ENCODE measurements around the gene AGTPBP1. TPM values are rescaled to one million over a fixed set of nuclear protein-coding genes. Genes with fewer than 3 reads are reported as not detected.

The AGTPBP1 gene
- total RNA-seq, 4 donors from 2014 or later = 12.5 to 15.1 (median 14.0) TPM

DNA sequence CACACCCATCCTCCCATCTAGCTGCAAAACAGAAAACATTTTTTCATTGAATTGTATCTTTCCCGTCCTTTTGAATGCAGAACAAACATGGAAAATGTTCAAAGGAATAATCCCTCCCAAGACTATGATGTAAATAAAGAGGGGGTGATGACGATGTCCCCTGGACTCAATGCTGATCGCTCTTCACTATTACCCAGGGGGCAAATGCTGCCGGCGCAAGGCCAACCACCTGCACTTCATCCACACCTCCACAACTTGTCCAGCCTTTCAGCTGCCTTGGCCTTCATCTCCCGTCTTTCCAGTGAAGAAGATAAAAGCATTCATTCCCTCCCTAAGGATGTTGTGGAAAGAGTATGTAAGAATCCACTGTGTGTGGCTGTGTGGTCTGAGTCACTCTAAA, 240.3 kb downstream of the AGTPBP1 start:
- intact Hi-C loops (cut with DNase I; ENCODE audit: low total_unique reads) = no loop called here
- TF ChIP-seq POLR2A (IDR thresholded peaks at IDR 0.05) = no peak
- TF ChIP-seq, protein P1, sequence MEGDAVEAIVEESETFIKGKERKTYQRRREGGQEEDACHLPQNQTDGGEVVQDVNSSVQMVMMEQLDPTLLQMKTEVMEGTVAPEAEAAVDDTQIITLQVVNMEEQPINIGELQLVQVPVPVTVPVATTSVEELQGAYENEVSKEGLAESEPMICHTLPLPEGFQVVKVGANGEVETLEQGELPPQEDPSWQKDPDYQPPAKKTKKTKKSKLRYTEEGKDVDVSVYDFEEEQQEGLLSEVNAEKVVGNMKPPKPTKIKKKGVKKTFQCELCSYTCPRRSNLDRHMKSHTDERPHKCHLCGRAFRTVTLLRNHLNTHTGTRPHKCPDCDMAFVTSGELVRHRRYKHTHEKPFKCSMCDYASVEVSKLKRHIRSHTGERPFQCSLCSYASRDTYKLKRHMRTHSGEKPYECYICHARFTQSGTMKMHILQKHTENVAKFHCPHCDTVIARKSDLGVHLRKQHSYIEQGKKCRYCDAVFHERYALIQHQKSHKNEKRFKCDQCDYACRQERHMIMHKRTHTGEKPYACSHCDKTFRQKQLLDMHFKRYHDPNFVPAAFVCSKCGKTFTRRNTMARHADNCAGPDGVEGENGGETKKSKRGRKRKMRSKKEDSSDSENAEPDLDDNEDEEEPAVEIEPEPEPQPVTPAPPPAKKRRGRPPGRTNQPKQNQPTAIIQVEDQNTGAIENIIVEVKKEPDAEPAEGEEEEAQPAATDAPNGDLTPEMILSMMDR (IDR thresholded peaks at IDR 0.05) = no peak
- no peak for DNase-seq (ENCODE audit: low spot score in 2 of 2)
- 72 to 81% methylated on average over 6 of the region's 6 CpGs for WGBS, 2 donors
- H3K4me3 ChIP-seq (ENCODE audit: low read depth, poor library complexity, severe bottlenecking) = no peak overlapping the region

Other genes starting within 250 kb of the AGTPBP1 start
- gene NAA35, start 199.2 kb upstream of the AGTPBP1 start, total RNA-seq = 10 to 100 TPM; 11.4 to 15.2 (median 12.3) TPM

Measured in lower leg skin (tissue), 4 donors.